ENCODE results near the gene MTHFD1L. TPM values are rescaled to one million over a fixed set of nuclear protein-coding genes. Genes with fewer than 3 reads are reported as not detected.

The MTHFD1L gene
- total and polyA plus RNA-seq, 2 of the 8 experiments (the other 6 are each of a cell fraction or from before 2014, with no cell fraction given) = 29.2 to 105 TPM

DNA sequence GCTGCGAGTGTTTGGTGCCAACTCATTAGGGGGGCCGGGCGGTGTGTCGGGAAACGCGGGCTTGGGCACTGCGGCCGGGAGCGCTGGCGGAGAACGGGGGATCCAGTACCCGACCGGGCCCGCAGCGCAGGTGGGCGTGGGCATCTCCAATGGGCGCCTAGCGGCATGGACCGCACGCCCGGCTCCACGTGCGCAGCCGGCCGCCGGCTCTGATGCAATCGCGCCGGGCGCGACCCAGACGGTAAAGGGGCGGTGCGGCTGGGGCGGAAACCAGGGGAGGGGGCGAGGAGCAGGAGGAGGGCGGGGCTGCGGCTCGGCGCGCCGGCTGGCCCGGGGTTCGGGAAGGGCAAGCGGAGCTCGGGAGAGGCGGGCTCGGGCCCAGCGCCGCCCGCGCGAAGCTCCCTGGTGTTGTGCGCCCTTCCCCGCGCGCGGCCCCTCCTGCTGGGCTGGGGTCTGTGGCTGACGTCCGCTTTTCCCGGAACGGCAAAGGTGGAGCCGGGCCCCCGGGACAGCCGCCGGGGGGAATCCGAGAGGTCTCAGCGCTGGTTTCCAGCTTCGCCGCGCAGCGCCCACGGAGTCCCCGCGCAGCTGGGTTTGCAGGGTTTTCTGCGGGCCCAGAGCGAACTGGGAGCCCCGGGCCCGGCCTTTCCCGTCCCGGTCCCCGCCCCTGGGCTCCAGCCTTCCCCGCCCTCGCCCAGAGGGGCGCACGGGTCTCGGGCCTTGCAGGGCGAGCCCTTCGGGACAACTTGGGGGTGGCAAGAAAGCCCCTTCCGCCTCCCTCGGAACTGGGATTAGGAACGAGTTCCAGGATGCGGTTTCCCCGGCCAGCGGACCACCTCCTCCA lies 867 bp downstream of the MTHFD1L start (continued):
- TF ChIP-seq EGR1 (IDR thresholded peaks at IDR 0.05; ENCODE audit: borderline replicate concordance, low read depth, low read length) (0 out of 2 replicates have a peak, but pooled peaks have one; percentile 4), RFX5 (IDR thresholded peaks at IDR 0.05; ENCODE audit: borderline replicate concordance, low read depth, low read length) (no peak), SUZ12 (IDR thresholded peaks at IDR 0.05; ENCODE audit: low read length) (no peak), NANOG (IDR thresholded peaks at IDR 0.05; ENCODE audit: insufficient read depth, low read depth, low read length, poor library complexity, severe bottlenecking) (no peak), HDAC6 (IDR thresholded peaks at IDR 0.05; ENCODE audit: low read depth, low read length) (no peak), JUND (IDR thresholded peaks at IDR 0.05; ENCODE audit: low read length) (peak; percentile 51; the same call in 1 of the 2 replicates), EZH2 (IDR thresholded peaks at IDR 0.05; ENCODE audit: low read depth, low read length, severe bottlenecking) (no peak), PHF8 (conservative IDR thresholded peaks at IDR 0.05; ENCODE audit: low read depth, low read length) (no peak; the same call in 1 of the 2 replicates), KDM1A (IDR thresholded peaks at IDR 0.05; ENCODE audit: borderline replicate concordance, low read length) (no peak), SIN3A (conservative IDR thresholded peaks at IDR 0.05 in 1 of 2, IDR thresholded peaks at IDR 0.05 in 1 of 2; ENCODE audit: low read depth in 1 of 2, low read length in 2 of 2) (peak in 1 of 2 experiments; percentile 68; a peak in 1 of 4 replicates), TEAD4 (IDR thresholded peaks at IDR 0.05; ENCODE audit: low read depth, low read length) (no peak), POLR2AphosphoS5 (IDR thresholded peaks at IDR 0.05; ENCODE audit: low read depth, low read length) (peak; percentile 90), CREB1 (IDR thresholded peaks at IDR 0.05) (peak; percentile 75), RBBP5 (IDR thresholded peaks at IDR 0.05; ENCODE audit: borderline replicate concordance, low read depth, low read length) (peak; percentile 39; the same call in 1 of the 2 replicates), ASH2L (IDR thresholded peaks at IDR 0.05; ENCODE audit: low read length) (peak; percentile 55), SIRT6 (IDR thresholded peaks at IDR 0.05; ENCODE audit: low read length) (no peak), RNF2 (IDR thresholded peaks at IDR 0.05; ENCODE audit: borderline replicate concordance, low read depth, low read length, missing control alignments, poor library complexity, severe bottlenecking) (no peak), MAX (IDR thresholded peaks at IDR 0.05) (peak; percentile 99), BCL11A (IDR thresholded peaks at IDR 0.05; ENCODE audit: low read depth in 2 of 2, low read length in 2 of 2) (no peak), SP4 (IDR thresholded peaks at IDR 0.05; ENCODE audit: low read length) (no peak), YY1 (IDR thresholded peaks at IDR 0.05; ENCODE audit: low read depth, low read length) (peak; percentile 62; the same call in 1 of the 2 replicates)
- TF ChIP-seq, protein P1, sequence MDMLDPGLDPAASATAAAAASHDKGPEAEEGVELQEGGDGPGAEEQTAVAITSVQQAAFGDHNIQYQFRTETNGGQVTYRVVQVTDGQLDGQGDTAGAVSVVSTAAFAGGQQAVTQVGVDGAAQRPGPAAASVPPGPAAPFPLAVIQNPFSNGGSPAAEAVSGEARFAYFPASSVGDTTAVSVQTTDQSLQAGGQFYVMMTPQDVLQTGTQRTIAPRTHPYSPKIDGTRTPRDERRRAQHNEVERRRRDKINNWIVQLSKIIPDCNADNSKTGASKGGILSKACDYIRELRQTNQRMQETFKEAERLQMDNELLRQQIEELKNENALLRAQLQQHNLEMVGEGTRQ (IDR thresholded peaks at IDR 0.05; ENCODE audit: low read length) = peak; percentile 19; the same call in 1 of the 2 replicates

Data from H1 (cell line).